ENCODE data around the gene WDR70.
"Not testable (repeated sequence)": the region's sequence is repeated elsewhere in the genome, so short reads cannot be mapped to it uniquely, and the experiment has no call there.

WDR70 gene

GRCh38 chr5:37454402-37455055 lies 75.4 kb downstream of the WDR70 start:
- not testable (repeated sequence) for DNase-seq

GRCh38 chr5:37463191-37464051 lies 84.3 kb downstream of the WDR70 start:
- not testable (repeated sequence) for DNase-seq

- DNase-seq: not testable (repeated sequence)
Observed at GRCh38 chr5:37464581-37464980, 85.5 kb downstream of the WDR70 start.

GRCh38 chr5:37469383-37469782 lies 90.3 kb downstream of the WDR70 start:
- DNase-seq: not testable (repeated sequence)

- DNase-seq: no peak
Observed at GRCh38 chr5:37471666-37472197, 92.6 kb downstream of the WDR70 start.

GRCh38 chr5:37477426-37477825 lies 98.3 kb downstream of the WDR70 start:
- DNase-seq: no peak

GRCh38 chr5:37478121-37478894 lies 99.2 kb downstream of the WDR70 start:
- no peak for DNase-seq

- not testable (repeated sequence) for DNase-seq
Observed at GRCh38 chr5:37481395-37481794, 102.3 kb downstream of the WDR70 start.

GRCh38 chr5:37490120-37490810 lies 111.1 kb downstream of the WDR70 start:
- no peak for DNase-seq

- no peak for DNase-seq
Observed at GRCh38 chr5:37490931-37491330, 111.8 kb downstream of the WDR70 start.

GRCh38 chr5:37492778-37493555 lies 113.8 kb downstream of the WDR70 start:
- DNase-seq: no peak

GRCh38 chr5:37494756-37495155 lies 115.6 kb downstream of the WDR70 start:
- DNase-seq: no peak

- no peak for DNase-seq
Observed at GRCh38 chr5:37495210-37495609, 116.1 kb downstream of the WDR70 start.

GRCh38 chr5:37495668-37496347 lies 116.7 kb downstream of the WDR70 start:
- no peak for DNase-seq

- DNase-seq: no peak
Observed at GRCh38 chr5:37496902-37497445, 117.9 kb downstream of the WDR70 start.

GRCh38 chr5:37501152-37501551 lies 122.0 kb downstream of the WDR70 start:
- no peak for DNase-seq

GRCh38 chr5:37506241-37506640 lies 127.1 kb downstream of the WDR70 start:
- DNase-seq: no peak

- no peak for DNase-seq
Observed at GRCh38 chr5:37506722-37507121, 127.6 kb downstream of the WDR70 start.

- DNase-seq: no peak
Observed at GRCh38 chr5:37511646-37512045, 132.5 kb downstream of the WDR70 start.

GRCh38 chr5:37514946-37515345 lies 135.8 kb downstream of the WDR70 start:
- no peak for DNase-seq

GRCh38 chr5:37517686-37518085 lies 138.6 kb downstream of the WDR70 start:
- DNase-seq: no peak
